Duodenal mucosa (tissue), 2 donors: ENCODE data around the gene PEA15.

ENCODE experiments used
- H3K27ac ChIP-seq: one replicate; pipeline ENCODE4 v1.7.0; 2013; ENCODE audit warnings: low read depth, low read length
- H3K27me3 ChIP-seq, 2 donors: one replicate each; pipeline ENCODE4 v1.7.0; 2013; ENCODE audit warnings: low read length in 2 of 2, control low read depth in 1 of 2; ENCODE audit not compliant: insufficient read depth in 2 of 2, control insufficient read depth in 1 of 2
- H3K36me3 ChIP-seq, 2 donors: one replicate each; pipeline ENCODE4 v1.7.0; 2013; ENCODE audit warnings: low read length in 2 of 2, control low read depth in 1 of 2; ENCODE audit not compliant: insufficient read depth in 2 of 2, control insufficient read depth in 1 of 2
- H3K4me1 ChIP-seq, 2 donors: one replicate each; pipeline ENCODE4 v1.7.0; 2013; ENCODE audit warnings: low read length in 2 of 2, control low read depth in 1 of 2; ENCODE audit not compliant: insufficient read depth in 2 of 2, control insufficient read depth in 1 of 2
- H3K4me3 ChIP-seq, 2 donors: one replicate each; pipeline ENCODE4 v1.7.0; 2013; ENCODE audit warnings: low read length in 2 of 2, low read depth in 1 of 2
- H3K9ac ChIP-seq, 2 donors: one replicate each; pipeline ENCODE4 v1.7.0; 2013; ENCODE audit warnings: low read length in 2 of 2, low read depth in 1 of 2
- H3K9me3 ChIP-seq, 2 donors: one replicate each; pipeline ENCODE4 v1.7.0; 2013; ENCODE audit warnings: low read length in 2 of 2, control low read depth in 1 of 2; ENCODE audit not compliant: control insufficient read depth in 1 of 2

The PEA15 gene

DNA sequence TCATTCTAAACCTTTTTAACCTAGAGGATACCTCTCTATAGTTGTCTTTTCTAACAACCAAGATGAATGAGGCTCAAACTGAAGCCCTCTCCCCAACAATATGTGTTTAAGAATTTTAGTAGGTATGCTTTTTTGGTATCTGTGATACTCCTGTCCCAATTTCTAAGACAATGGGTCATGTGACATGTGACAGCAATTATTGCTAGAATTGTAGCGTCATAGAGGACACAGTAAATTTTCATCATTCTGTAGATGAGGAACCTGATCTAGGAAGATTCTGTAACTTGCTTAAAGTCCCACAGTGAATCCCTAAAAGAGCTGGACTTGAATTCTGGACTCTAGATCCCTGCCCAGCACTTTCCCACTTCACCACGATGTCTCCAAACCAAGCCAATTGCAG is 26.5 kb upstream of the PEA15 start:
- Histone ChIP-seq H3K36me3 (no peaks in the 10 kb centered on the region), H3K27ac (no peak overlapping the region)

DNA sequence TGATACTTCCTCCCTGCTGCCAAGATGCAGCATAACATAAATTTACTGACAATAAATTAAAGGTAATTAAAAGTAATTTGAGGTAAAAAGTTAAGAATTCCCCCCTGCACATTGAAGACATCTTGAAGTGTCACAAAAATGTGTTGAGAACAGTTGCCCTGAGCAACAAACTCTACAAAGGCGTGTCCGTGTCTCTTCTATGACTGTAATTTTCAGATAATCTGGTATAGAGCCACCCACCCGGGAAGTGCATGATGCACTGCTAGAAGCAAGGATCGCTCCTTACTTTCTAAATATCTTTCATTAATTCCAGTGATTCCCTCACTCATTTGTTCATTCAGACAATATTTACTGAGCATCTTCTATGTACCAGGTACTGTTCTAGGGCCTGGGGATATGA is 25.8 kb upstream of the PEA15 start:
- no peaks in the 10 kb centered on the region for H3K36me3 ChIP-seq
- H3K27me3 ChIP-seq, result no peaks in the 10 kb centered on the region
- no peaks in the 10 kb centered on the region for H3K4me1 ChIP-seq
- no peak overlapping the region for H3K27ac ChIP-seq
- no peak overlapping the region for H3K9ac ChIP-seq
- H3K9me3 ChIP-seq, result no peaks in the 10 kb centered on the region
- no peak overlapping the region for H3K4me3 ChIP-seq

More for the DNA sequence above, 26.5 kb upstream of the PEA15 start:
- Histone ChIP-seq H3K9me3 (no peaks in the 10 kb centered on the region), H3K27me3 (no peaks in the 10 kb centered on the region), H3K9ac (no peak overlapping the region), H3K4me1 (no peaks in the 10 kb centered on the region), H3K4me3 (no peak overlapping the region)

DNA sequence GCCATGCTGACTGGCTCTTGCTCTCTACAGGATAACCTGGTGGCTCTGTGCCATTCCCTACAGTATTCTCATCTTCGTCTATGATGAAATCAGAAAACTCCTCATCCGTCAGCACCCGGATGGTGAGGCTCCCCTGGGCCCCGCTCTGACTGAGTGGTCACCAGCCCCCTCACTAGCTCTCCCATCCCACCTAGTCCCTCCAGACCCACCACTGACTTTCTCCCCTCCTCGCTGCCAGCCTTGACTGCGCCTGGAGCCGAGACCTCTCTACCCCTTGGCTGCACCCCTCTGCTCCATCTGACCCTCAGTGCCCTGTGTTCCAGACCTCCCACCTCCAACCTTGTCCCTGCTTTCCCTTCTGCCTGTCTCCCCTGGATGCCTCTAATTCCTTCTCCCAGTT is 18.9 kb upstream of the PEA15 start:
- H3K36me3 ChIP-seq, result no peaks in the 10 kb centered on the region
- H3K9ac ChIP-seq, result no peak overlapping the region
- no peak overlapping the region for H3K27ac ChIP-seq
- no peaks in the 10 kb centered on the region for H3K4me1 ChIP-seq
- H3K9me3 ChIP-seq, result no peaks in the 10 kb centered on the region
- H3K27me3 ChIP-seq, result no peaks in the 10 kb centered on the region
- no peak overlapping the region for H3K4me3 ChIP-seq

DNA sequence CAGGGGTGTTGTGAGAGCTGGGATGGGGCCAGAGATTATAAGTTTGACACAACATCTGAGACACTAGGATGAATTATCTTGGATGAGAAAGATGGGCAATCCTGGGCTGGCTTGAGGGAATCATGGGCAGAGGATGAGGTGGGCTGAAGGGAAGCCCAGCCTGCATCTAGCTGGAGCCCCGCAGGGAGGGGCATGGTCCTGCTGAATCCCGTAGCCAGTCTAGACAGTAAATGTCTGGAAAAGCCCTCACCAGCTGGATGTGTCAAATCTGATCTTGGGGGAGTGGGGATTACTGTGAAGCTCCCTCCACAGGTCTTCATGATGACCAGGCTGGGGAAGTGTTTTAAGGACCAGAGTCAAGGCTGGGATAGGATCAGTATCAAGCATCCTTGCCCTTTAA is 18.5 kb upstream of the PEA15 start:
- Histone ChIP-seq H3K9ac (no peak overlapping the region), H3K27me3 (no peaks in the 10 kb centered on the region), H3K27ac (no peak overlapping the region), H3K4me1 (no peaks in the 10 kb centered on the region), H3K4me3 (no peak overlapping the region), H3K9me3 (no peaks in the 10 kb centered on the region), H3K36me3 (no peaks in the 10 kb centered on the region)

DNA sequence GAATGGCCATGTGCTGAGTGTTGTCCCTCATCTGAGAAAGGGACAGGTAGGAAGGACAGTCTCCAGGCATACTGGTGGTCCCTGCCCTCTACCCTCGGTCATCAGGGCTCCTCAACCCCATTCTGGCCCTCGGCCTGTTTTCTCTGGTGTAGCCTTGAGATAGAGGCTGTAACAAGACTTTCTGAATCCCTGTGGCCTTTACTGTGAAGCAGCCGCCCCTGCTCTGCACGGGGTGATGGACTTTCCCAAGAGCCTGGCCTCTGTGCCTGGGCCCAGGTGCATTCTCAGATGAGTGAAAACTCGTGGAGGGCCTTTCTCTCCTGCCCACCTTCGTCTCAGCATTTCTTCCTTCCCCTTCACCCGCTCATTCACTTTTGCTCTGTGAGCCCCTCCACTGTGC is 17.8 kb upstream of the PEA15 start:
- H3K36me3 ChIP-seq, result no peaks in the 10 kb centered on the region
- H3K4me1 ChIP-seq, result no peaks in the 10 kb centered on the region
- no peak overlapping the region for H3K9ac ChIP-seq
- H3K27me3 ChIP-seq, result no peaks in the 10 kb centered on the region
- no peak overlapping the region for H3K27ac ChIP-seq
- no peaks in the 10 kb centered on the region for H3K9me3 ChIP-seq
- H3K4me3 ChIP-seq, result no peak overlapping the region

DNA sequence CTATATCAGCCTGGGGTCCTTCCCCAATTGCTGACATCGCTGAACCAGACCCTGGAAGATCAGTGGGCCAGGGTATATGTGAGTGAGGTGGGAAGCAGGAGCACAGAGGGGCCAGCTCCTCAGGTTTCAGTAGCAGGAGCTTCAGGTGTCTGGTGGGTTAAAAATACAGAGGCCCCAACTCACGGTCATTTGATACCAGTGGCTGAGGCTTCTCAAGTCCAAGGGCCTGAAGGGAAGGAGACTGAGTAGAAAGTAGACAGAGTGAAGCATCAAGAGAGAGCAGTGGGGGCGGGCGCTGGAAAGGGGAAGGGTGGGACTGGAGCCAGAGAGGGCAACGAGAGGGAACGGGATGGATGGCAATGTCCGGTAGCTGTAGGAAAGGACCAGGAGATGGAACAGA is 16.8 kb upstream of the PEA15 start:
- Histone ChIP-seq H3K27me3 (no peaks in the 10 kb centered on the region), H3K4me3 (no peak overlapping the region), H3K9ac (no peak overlapping the region), H3K27ac (no peak overlapping the region), H3K36me3 (no peaks in the 10 kb centered on the region), H3K4me1 (peaks cover 1 to 2% of the 10 kb centered on the region in 2 donors), H3K9me3 (no peaks in the 10 kb centered on the region)

DNA sequence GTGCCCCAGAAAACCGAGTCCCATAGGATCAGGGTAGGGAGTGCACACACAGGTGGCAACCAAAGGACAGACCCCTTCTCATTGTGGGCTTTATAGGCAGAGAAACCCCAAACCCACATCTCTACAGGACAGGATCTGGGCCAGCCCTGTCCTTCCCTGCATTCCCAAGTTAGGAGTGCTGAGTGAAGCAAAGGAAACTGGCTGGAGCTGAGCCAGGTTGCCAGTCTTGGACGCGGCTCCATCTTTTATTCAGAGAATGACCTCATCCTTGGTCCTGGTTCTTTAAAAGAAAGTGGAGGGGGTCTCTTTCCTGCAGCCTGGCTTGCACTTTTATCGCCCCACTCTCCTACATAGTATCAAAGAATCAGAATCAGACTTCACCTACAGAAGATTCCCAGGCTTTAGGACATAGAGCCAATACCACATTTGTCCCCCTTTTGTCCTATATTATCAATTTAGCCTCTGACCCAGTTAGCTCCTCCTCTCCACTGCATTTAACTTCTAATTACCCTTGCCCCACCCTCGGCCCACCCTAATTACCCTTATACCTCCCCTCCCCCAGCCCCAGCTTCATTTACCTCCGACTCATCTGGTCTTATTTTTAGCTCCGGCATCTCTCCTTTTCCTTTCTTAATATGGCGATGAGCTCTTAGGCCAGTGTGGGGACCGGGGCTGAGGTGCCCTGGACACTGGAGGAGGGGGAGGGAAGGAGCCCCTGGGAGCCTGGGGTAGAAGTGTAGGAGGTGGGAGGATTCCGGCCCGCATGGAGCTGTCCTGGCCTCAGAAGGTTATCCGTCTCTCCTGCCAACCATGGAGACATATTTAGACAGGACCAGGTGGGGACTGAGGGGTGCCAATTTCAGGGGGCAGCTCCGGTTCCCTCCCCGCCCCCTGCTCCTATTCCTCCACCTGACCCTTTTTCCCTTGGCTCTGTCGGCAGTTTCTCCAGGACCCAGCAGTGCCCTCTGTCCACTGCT is 15.2 kb upstream of the PEA15 start, which contains the start of gene CASQ1:
CASQ1 (plus strand) TSS at position 927 of the 977 bp plus-strand sequence. CDS start 177 bp downstream, outside the sequence.
- Histone ChIP-seq H3K27me3 (no peaks in the 10 kb centered on the region), H3K9ac (no peak within 1 kb of the TSS), H3K27ac (no peak within 1 kb of the TSS), H3K4me3 (no peak within 1 kb of the TSS), H3K36me3 (no peaks in the 10 kb centered on the region), H3K4me1 (peaks cover 5 to 8% of the 10 kb centered on the region in 2 donors), H3K9me3 (no peaks in the 10 kb centered on the region)

DNA sequence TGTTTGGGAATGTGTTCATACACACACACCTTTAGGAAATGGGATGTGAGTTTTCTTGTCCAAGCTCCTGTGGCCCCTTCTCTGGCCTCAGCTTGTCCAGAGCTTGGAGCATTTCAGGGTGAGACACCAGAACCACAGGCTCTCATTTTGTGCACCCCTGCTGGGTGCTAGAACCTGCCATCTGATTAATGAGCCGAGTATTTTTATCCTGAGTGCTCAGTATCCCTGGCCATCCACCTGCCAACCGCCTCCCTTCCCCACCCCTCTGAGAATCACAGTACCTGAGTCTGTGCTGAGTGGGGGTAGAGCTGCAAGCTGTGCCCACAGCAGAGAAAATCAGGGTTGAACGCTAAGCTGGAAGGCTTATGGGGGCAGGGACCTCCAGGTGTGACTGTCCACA is 13.4 kb upstream of the PEA15 start:
- Histone ChIP-seq H3K27me3 (no peaks in the 10 kb centered on the region), H3K4me3 (no peak overlapping the region), H3K4me1 (peaks cover 5 to 8% of the 10 kb centered on the region in 2 donors), H3K9ac (no peak overlapping the region), H3K9me3 (no peaks in the 10 kb centered on the region), H3K27ac (no peak overlapping the region), H3K36me3 (no peaks in the 10 kb centered on the region)

DNA sequence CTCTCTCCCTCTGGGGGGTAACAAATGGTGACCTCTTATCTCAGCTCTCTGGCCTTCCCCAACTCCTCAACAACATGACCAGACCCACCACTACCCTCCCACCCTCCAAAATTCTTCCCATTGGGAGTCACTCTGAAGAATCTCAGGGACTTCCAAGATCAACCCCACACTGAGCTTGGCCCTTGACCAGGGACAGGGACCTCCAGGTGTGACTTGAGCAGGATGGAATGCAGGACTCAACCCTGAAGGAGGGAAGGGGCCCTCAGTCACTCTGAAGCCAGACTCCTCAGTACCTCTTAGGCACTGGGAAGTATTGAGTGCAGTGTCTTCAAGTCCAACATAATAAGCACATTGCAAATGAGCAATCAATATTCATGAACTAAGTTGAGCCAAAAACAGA is 12.9 kb upstream of the PEA15 start:
- no peak overlapping the region for H3K9ac ChIP-seq
- no peak overlapping the region for H3K27ac ChIP-seq
- no peaks in the 10 kb centered on the region for H3K36me3 ChIP-seq
- peaks cover 5 to 8% of the 10 kb centered on the region in 2 donors for H3K4me1 ChIP-seq
- no peak overlapping the region for H3K4me3 ChIP-seq
- H3K9me3 ChIP-seq, result no peaks in the 10 kb centered on the region
- H3K27me3 ChIP-seq, result no peaks in the 10 kb centered on the region

DNA sequence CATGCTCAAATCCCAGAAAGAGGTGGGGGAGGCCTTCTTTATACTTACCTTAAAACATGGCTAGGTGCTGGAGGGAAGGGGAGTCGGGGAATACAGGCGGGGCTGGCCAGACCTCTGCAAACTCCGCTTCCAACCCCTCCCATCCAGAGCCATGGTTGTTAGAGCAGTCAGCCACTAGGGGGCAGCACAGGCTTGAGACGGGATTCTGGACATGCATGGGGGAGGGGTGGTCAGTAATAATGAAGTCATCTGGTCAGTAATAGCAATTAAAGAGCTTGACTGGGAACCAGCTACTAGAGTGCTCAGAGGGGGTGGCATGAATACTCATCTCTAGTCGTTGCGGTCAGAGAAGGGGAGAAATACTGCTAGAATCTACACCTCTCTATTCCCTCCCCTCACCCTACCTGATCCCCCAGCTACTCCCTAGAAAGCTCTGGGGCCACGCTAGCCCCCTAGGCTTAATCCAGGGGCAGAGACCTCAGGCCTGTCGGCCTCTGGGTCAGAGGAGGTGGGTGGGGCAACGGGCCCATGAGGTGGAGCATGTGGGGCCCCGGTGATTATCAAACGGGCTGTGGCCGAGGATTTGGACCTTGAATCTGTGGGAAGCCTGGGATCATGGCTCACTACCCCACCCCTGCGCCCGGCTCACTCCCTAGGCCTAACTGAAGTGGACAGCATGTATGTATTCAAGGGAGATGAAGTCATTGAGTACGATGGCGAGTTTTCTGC is 11.9 kb upstream of the PEA15 start:
- H3K9me3 ChIP-seq, result no peaks in the 10 kb centered on the region
- peak overlapping the region in 1 of 2 donors; percentile 49 for H3K9ac ChIP-seq
- H3K27me3 ChIP-seq, result no peaks in the 10 kb centered on the region
- no peak overlapping the region for H3K4me3 ChIP-seq
- H3K27ac ChIP-seq, result no peak overlapping the region
- H3K36me3 ChIP-seq, result no peaks in the 10 kb centered on the region
- H3K4me1 ChIP-seq, result peaks cover 5 to 8% of the 10 kb centered on the region in 2 donors
